NCI-H187 (cell line): ENCODE data around the gene NIPSNAP2.
A peak's percentile ranks its signal among the peaks of the same experiment; 100 is the strongest.
"Not testable (repeated sequence)": the region's sequence is repeated elsewhere in the genome, so short reads cannot be mapped to it uniquely, and the experiment has no call there.

ENCODE experiments used
- DNase-seq, 2 experiments: peaks; one replicate each; lab custom pipeline; 2025; lab: John Stamatoyannopoulos, UW

The NIPSNAP2 gene

DNA sequence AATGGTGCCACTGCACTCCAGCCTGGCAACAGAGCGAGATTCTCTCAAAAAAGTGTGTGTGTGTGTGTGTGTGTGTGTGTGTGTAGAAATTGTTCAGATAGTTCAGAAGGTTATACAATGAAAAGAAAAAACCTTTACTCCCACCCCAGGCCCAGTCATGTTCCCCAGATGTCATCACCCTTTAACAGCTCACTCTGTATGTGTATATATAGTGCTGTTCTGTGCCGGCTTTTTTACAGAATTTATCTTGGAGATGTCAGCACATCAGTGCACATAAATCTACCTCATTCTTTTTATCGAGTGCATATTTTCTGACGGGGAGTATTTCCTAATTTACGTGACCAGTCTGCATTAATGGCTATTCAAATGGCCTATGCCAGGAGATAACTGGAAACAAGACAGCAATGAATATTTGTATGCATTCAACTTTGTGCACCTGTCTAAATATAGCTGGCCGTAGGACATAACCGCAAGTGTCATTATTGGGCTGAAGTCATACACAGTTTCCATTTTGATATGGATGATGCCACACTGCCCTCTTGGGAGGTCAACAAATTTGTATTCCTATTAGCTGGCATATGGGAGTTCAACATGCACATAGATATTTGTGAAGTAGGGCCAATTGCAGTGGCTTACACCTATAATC lies 11.7 kb downstream of the NIPSNAP2 start:
- no peak for DNase-seq

DNA sequence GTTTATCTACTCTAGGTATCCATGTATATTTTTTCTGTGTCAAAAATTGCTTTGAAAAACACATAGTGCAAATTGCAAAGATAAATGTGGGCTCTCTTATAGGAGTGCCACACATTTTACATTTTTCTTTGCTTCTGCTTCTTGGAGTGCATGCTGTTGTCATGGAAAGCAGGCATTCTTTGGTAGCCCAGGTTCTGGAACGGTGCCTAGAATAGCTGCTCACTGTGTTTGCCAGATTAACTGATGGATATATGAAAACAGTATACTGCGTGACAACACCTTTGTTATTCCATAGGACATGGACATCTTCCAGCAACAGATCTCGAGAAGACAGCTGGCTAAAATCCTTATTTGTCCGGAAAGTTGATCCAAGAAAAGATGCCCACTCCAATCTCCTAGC lies 13.4 kb downstream of the NIPSNAP2 start:
- DNase-seq = no peak

DNA sequence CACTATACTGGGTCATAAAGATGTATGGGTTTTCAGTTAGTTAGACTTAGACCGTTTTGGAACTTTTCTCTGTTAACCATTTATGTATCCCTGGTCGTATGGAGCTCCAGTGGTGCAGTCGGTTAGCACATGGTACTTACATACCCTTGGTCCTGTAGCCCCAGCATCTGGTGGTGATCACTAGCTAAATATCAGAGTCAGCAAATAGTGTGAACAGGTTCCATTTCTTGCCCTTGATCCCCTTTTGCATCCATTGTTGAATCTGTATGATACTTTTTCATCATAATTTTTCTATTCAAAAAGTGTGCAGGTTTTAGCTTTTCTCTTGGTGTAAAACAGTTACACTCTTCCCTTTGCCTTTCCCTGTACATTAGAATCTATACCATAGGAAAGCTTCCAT lies 15.9 kb downstream of the NIPSNAP2 start:
- no peak for DNase-seq

DNA sequence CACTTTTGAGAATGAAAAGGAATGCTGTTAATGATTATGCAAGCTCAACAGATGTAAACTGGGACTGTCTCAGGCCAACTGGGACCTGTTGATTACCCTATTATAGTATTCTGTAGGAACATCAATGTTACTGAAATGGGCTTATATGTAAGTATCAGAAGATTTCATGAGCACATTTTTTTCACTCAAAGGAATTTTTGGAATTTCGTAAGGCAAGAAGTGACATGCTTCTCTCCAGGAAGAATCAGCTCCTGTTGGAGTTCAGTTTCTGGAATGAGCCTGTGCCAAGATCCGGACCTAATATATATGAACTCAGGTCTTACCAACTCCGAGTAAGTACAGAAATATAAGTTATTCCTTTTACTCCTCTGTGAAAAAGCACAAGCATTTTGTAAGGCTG lies 19.2 kb downstream of the NIPSNAP2 start:
- no peak for DNase-seq

DNA sequence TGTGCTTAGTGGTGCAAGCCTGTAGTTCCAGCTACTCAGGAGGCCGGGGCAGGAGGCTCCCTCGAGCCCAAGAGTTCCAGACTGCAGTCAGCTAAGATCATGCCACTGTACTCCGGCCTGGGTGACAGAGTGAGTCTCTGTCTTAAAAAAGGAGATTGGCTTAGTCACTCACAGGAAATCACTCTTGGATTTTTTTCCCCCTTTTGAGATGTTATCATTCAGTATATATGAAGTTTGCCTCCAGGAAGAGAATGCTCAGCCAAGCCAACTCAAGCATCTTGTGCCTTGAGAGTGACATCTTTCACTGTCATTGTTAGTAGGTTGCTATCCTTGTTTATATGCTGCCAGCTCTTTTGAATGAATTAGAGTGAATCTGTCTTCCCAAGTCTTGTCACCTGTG lies 28.0 kb downstream of the NIPSNAP2 start:
- DNase-seq = no peak

DNA sequence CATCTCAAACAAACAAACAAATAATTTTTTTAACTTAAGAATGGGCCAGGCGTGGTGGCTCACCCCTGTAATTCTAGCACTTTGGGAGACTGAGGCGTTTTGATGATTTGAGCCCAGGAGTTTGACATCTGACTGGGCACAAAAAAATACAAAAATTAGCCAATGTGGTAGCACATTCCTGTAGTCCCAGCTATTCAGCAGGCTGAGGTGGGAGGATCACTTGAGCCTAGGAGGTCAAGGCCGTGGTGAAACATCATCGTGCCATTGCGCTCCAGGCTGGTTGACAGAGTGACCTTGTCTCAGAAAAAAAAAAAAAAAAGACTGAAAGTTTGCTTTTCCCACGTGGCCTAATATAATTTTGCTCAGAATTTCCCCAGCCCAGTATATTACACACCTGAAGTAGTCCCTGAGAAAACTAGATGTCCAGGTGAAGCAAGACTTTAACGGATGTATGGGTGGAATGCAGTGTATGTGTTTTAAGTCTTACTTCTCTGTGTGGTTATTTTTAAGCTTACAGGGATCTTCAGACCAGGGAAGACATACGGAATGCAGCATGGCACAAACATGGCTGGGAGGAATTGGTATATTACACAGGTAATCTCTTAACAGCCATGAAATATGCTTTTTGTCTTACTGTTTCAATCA lies 32.6 kb downstream of the NIPSNAP2 start:
- DNase-seq = no peak

DNA sequence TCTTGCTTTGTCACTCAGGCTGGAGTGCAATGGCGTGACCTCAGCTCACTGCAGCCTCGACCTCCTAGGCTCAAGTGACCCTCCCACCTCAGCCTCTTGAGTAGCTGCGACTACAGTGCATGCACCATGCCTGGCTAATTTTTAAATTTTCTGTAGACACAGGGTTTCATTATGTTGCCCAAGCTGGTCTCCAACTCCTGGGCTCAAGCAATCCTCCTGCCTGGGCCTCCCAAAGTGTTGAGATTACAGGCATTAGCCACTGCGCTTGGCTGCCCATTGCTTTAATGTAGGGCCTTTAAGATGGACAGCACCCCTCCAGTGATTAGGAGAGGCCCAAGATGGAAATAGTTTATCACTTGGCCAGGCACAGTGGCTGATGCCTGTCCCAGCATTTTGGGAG lies 39.4 kb downstream of the NIPSNAP2 start:
- DNase-seq = no peak

DNA sequence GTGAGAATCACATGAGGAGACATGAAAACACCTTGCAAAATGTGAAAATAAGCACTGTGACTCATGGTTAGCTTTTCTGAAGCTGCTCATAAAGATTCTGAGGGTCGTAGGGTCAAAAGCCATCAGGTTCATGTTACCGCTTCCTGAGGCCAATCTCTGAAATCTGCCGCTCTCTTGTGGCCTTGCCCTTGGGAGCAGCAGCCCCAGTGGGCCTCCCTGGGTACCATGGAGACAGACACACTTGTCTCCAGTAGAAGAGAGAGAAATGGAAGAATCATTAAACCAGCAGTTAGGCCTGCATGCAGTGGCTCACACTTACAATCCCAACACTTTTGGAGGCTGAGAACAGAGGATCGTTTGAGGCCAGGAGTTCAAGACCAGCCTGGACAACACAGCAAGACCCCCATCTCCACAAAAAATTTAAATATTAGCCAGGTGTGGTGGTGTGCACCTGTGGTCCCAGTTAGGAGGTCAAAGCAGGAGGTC lies 42.8 kb downstream of the NIPSNAP2 start:
- DNase-seq = no peak

DNA sequence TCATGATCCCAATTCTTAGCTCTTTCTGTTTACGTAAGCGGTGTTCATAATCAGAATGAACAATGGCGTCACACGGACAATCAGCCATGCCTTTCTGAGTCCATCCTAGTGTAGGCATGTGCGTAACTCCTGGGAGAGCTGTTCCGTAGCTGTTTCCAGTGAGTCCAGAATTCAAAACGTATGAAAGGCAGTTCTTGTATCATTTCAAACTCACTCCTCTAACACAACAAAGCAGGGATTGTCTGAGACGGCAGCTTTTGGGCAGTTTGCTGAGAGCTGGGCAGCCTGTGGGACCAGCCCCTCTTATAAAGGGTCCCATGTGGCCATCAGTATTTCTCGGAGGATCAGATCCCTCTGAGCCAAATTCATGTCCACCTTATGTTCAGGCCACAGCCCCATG lies 43.5 kb downstream of the NIPSNAP2 start:
- no peak for DNase-seq

DNA sequence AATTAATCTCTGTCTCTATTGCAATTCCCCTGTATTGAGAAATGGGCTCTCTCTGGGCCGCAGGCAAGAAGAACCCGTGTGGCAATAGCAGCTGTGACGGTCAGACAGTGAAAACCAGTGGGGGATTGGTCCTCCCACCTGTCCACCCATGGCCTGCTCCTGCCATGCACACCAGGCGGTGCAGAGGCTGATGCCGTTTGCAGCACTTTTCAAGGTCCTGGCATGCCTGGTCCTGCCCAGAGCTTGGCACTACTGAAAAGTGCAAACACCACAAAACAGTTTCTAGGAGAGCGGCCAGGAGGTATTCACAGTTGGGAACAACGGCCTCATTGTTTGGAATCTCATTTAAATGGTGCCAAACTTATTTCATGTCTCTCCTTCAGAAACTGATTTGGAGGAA lies 45.3 kb downstream of the NIPSNAP2 start:
- DNase-seq = no peak

DNA sequence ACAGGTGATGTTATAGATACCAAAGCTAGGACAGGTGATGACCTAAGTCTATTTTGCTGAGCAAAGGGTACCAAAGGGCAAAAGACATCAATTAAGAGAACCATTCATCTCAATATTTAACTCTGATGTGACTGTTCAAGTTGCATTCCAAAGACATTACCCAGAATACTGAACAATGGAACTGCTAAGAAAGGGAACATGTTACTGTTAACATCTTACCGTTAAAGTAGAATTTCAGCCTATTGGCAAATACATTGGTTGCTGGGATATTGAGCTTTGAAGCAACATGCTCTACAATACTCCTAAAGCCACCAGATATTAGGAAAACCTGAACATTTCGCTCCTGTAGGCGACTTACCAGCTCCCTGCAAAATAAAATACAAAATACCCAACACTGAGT lies 52.6 kb downstream of the NIPSNAP2 start:
- DNase-seq = not testable (repeated sequence)

DNA sequence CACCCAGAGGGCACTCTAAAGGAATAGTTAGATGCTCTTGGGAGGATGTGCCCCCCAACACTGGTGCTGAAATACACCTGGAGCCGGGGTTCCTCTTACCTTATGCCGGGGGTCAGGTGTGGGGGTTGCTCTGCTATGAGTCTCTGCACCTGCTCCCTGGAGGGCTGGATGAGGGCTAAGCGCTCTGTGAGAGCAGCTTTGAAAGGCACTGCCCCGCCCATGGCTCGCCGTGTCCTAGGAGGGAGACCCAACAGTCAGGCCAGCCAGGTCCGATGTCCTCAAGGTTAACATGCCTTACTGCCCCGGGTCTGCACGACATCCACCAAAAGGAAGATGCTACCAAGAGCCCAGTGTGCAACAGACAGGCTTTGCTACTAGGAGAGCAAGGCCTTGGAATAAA lies 55.1 kb downstream of the NIPSNAP2 start:
- DNase-seq = no peak

DNA sequence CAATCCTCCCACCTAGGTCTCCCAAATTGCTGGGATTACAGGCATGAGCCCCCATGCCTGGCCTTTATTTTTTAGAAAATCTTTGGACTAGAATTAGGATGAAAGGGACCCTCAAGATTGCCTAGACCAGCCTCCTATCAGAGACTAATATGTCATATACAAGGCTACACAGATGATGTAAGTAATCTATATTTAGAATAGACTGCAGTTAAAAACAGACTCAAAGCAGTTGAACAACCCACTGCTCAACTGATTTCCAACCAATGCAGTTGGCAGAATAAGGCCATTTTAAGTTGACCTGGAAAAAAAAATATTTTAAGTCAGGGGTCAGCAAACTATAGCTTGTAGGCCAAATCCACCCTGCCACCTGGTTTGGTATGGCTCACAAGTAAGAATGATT lies 59.1 kb downstream of the NIPSNAP2 start:
- DNase-seq = no peak

DNA sequence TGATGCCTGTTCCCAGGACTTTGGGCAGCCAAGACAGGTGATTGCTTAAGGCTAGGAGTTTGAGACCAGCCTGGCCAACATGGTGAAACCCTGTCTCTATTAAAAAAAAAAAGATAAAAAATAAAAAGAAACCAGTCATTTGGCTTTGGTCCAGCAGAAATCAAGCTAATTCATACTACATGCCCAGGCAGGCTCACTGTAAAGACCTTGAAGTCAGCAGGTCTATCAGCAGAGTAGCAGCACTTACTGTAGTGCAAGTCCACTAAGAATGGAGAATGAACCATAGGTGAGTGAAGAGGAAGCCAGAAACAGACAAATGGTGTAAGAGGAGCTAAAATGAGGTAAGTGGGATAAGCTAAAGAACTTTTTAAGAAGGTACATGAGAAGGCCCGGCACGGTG lies 62.2 kb downstream of the NIPSNAP2 start:
- no peak for DNase-seq

DNA sequence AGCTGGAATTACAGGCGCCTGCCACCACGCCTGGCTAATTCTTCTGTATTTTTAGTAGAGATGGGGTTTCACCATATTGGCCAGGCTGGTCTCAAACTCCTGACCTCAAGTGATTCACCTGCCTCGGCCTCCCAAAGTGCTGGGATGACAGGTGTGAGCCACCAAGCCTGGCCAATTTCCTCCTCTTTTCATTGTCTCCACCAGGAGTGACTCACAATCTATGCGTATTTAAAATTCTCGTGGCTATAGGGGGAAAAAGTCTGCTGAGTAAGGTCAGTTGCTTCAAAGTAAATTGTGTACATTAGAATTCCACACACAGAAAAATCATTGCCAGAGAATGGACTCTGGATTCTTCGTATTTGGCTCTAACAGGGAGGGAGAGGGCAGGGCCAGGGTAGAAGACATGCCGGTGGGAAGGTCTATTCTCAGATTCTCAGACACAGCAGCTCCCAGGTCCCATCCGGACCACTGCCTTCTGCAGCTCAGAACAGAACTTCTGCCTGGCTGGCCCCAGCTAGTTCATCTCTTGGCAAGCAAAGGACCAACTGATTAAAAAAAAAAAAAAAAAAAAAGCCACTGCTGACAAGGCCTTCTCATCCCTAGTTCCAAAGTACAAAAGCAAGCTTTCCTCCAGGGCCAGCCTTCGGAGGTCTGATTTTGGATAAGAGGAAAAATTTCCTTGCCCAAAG lies 64.7 kb downstream of the NIPSNAP2 start:
- DNase-seq = no peak

DNA sequence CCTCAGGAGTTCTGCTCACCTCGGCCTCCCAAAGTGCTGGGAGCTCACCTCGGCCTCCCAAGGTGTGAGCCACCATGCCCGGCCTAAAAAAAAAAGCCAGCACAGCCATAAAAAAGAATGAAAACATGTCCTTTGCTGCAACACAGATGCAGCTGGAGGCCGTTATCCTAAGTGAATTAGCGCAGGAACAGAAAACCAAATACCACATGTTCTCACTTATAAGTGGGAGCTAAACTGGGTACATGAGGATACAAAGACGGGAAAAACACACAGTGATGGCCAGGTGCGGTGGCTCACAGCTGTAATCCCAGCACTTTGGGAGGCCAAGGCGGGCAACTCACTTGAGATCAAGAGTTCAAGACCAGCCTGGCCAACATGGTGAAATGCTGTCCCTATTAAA lies 66.0 kb downstream of the NIPSNAP2 start:
- no peak for DNase-seq

DNA sequence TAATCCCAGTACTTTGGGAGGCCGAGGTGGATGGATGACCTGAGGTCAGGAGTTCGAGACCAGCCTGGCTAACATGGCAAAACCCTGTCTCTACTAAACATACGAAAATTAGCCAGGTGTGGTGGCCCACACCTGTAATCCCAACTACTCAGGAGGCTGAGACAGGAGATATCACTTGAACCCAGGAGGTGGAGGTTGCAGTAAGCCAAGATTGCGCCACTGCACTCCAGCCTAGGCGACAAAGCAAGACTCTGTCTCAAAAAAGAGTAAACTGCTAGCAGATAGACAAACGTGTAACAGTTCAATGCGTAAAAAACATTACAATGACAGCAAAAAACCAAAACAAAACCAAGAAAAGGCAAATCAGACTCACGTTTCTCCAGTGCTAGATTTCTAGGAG lies 67.2 kb downstream of the NIPSNAP2 start:
- DNase-seq = not testable (repeated sequence)

DNA sequence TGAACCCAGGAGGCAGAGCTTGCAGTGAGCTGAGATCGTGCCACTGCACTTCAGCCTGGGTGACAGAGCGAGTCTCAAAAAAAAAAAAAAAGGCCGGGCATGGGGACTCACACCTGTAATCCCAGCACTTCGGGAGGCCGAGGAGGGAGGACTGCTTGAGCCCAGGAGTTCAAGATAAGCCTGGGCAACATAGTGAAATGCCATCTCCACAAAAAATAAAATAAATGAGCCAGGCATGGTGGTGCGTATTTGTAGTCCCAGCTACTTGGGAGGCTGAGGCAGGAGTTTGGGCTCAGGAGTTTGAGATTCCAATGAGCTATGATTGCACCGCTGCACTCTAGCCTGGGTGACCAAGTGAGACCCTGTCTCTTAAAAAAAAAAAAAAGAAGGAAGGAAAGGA lies 68.2 kb downstream of the NIPSNAP2 start:
- DNase-seq = not testable (repeated sequence)

DNA sequence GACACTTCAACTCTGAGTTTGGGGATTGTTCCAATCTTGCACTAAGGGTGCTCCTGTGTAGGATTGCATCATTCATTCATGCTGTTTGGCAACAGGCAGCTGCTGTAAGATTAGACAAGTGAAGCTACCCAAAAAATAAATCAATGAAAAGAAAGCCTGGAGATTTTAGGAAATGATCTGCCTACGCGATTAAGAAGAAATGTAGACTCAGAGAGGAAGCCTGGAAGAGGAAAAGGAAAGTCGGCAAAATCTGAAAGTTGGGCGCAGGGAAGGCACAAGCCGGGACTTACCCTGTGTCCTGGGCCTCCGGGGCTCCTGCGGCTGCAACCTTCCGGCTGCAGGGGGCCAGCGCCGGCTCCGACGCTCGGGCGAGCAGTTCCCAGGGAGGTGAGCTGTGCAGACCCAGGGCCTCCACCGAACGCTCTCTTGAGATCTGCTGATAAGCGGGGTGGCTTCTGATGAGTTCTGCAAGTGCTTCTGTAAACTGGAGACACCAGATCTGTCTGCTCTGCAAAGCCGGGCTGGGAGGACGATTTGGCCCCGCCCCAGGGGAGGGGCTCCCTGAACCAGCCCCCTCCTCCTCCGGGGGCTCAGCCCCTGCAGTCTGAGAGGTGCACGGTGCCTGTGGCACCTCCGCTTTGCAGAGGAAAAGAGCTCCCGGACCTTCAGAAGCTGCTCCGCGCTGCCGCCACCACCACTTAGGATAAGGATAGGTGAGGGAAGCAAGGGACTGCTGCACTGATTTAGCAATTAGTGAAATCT lies 69.5 kb downstream of the NIPSNAP2 start:
- peak; percentile 24 to 71 for DNase-seq

DNA sequence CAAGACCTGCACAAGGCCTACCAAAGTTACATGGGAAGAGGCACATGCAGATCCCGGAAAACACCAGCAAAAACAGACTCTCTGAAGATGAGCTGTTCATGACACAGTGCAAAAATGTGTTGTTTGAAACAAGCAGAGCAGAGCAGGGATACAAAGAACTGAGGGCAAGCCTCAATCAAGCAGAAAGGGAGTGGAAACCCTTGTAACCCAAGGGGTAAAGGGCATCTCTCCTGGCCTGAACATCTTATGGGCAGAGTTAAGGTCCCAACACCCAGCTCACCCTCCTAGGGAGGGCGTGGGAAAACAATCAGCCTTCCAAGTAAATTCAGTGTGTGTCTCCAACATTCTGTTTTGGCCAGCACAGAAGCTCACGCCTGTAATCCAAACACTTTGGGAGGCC lies 76.3 kb downstream of the NIPSNAP2 start:
- no peak for DNase-seq

DNA sequence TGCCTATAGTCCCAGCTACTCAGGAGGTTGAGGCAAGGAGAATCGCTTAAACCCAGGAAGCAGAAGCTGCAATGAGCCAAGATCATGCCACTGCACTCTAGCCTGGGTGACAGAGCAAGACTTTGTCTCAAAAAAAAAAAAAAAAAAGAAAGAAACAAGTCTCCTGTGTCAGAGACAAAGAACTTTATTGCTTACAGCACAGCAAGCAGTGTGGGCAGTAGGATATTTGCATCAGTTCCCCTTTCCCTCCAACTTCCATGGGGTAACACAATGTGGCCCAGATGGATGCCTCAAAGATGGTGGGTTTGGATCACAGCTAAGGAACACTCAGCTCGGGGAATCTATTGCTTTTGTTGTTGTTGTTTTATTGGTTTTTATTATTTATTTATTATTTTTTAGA lies 81.4 kb downstream of the NIPSNAP2 start:
- DNase-seq = not testable (repeated sequence)

DNA sequence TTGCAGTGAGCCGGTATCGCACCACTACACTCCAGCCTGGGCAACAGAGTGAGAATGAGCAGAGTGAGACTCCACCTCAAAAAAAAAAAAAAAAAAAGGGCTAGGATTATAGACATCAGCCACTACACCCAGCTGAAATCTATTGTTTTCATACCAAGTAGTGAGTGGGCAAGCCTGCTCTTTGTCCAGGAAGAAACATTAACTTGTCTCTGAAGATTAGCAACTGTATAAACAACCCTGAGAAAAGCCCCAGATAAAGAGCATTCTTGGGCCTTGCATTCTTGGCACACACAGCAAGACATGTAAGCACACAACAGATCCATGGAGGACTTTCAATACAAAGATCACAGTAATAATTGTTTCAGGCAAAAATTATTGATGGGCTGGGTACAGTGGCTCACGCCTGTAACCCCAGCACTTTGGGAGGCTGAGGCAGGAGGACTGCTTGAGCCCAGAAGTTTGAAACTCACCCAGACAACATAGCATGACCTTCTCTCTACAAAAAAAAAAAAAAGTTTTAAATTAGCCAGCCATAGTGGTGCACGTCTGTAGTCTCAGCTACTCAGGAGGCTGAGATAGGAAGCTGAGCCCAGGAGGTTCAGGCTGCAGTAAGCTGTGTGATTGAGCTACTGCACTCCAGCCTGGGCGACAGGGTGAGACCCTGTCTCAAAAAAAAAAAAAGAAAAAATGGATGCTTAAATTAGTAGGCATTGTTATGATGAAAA lies 82.5 kb downstream of the NIPSNAP2 start:
- no peak for DNase-seq
